Loucy (cell line): ENCODE measurements around the gene OVOL1.

Experiments used
- EZH2phosphoT487 ChIP-seq: fragments of 200-600 bp; IDR thresholded peaks from 2 replicates; pipeline ENCODE4 v1.6.1; 2018; ENCODE audit warnings: antibody characterized with exemption, mild to moderate bottlenecking, moderate library complexity, borderline replicate concordance
- TF ChIP-seq, protein P1 (sequence below): fragments of 200-600 bp; sonication (generic); conservative IDR thresholded peaks from 2 replicates; pipeline ENCODE4 v1.5.1; 2014; ENCODE audit warnings: mild to moderate bottlenecking, antibody characterized with exemption, low read length

DNA sequence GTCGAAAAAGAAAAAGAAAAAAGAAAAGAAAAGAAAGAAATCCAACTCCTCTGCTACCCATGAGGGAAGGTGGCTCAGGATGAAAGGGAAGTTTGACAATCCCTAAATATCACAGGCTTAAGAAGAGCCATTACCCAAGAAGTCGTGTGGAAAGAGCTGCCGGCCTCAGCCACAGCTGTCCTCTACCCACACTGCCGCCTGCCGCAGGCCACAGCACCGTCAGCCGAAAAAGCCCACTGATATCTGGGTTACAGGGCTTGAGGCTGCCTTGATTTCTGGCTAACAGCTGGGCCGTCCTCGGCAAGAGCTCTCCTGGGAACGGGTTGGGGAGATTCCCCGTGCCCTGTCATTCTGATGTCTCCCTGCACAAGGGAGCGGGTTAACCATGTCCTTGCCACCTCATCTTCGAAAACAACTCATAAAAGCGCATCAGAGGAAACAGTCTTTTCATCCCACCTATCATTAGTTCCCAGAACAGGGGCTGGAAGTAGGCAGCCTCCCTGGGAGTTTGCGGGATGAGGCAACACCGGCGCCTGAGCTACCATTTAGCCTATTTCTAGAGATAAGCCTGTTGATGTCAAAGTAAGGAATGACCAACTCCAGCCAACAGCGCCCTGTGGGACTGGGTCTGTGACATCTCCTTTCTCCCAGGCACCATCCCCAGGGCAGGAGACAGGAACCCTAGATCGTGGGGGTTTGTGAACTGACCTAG, 25.1 kb downstream of the OVOL1 start:
- TF ChIP-seq, protein P1, sequence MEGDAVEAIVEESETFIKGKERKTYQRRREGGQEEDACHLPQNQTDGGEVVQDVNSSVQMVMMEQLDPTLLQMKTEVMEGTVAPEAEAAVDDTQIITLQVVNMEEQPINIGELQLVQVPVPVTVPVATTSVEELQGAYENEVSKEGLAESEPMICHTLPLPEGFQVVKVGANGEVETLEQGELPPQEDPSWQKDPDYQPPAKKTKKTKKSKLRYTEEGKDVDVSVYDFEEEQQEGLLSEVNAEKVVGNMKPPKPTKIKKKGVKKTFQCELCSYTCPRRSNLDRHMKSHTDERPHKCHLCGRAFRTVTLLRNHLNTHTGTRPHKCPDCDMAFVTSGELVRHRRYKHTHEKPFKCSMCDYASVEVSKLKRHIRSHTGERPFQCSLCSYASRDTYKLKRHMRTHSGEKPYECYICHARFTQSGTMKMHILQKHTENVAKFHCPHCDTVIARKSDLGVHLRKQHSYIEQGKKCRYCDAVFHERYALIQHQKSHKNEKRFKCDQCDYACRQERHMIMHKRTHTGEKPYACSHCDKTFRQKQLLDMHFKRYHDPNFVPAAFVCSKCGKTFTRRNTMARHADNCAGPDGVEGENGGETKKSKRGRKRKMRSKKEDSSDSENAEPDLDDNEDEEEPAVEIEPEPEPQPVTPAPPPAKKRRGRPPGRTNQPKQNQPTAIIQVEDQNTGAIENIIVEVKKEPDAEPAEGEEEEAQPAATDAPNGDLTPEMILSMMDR = no peak
- TF ChIP-seq EZH2phosphoT487 = no peak
